NCI-H446 treated with DMSO at 0.1 percent for 48 hours (cell line): Measurements from ENCODE around the gene SRP54.
A peak's percentile ranks its signal among the peaks of the same experiment; 100 is the strongest.
"Not testable (repeated sequence)": the region's sequence is repeated elsewhere in the genome, so short reads cannot be mapped to it uniquely, and the experiment has no call there.

Source experiments
- DNase-seq: peaks from one replicate; lab custom pipeline; 2025; lab: John Stamatoyannopoulos, UW

The SRP54 gene

DNA sequence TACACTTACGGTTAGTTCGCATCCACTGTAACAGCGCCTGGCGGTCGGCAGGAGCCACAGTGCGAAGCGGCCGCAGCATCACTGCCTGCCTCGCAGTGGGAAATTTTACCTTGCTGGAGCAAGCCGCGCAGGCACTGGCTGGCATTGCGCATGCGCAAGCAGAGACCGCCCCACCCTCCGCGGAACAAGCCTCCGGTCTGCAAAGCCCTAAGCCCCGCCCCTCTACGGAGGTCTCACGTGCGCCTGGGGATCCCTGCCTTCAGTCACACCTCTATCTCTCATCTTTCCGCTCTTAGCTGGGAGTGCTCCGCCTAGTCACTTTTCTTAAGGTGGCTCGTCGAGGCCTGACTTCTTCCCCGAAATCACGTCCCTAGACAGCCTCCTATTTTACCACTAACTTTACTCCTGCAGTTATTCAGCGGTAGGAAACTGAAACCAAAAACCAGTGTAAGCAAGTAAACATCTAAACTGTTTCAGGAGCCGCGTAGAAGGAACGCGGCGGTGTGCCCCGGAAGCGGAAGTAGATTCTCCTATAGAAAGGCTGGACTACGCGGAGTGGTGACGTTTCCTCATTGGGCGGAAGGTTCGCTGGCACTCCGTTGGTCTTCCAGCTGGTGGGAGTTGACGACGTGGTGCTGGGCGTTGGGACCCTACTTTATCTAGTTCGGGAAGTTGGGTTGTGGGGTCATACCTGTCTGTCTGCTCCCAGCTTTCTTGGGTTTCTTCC, at the start of gene SRP54:
Gene SRP54 (plus strand): TSS at position 572 of the 727 bp plus-strand sequence. CDS start 13,718 bp downstream, outside the sequence.
- peak; percentile 97 for DNase-seq

DNA sequence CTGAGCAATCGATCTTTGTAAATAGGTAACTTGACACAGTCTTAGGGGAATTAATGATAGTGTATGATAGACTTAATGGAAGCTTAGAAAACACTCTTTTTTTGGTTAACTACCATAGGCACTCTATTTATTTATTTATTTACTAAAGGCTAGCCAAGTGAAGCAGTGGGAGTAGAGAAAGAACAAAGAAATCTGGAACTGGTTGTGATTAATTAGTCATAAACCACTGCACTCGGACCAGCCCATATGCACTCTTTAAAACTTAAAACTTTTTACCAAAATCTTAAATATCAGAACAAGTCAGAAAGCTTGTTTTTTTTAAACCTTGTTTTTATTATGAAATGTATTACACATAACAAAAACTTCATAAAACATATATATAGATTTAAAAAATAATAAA, 49.5 kb upstream of the SRP54 start:
- DNase-seq: no peak

DNA sequence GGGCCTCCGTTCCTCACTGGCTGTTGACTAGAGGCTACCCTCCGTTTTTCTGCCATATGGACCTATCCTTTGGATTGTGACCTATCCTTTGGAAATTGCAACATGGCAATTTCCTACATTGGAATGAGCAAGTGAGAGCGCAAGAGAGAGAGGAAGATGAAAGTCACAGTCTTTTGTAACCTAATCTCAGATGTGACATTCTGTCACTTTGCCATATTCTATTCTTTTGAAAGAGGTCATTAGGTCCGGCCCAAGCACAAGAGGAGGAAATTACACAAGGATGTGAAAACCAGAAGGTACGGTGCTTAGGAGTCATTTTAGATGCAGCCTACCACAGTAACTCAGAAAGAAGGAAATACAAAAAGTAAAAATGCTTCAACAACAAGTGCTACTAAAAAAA, 47.3 kb upstream of the SRP54 start:
- DNase-seq: no peak

DNA sequence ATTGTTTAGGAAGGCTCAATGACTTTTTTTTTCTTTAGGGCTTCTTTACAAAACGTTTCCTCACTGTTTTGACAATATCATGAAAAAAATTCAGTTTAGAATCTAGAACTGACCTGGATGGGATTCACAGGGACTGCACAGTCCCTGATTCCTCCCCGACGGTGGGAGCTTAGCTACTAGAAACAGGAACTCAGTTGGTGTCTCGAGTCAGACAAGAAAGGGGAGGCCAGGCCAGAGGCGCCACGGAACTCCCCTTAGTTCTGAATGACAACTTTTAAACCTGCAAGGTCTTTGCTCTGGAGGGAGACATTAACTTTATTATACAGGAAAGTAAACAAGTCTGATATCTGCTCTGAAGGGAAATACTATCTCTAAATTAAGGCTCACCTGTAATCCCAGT, 45.4 kb upstream of the SRP54 start:
- no peak for DNase-seq

DNA sequence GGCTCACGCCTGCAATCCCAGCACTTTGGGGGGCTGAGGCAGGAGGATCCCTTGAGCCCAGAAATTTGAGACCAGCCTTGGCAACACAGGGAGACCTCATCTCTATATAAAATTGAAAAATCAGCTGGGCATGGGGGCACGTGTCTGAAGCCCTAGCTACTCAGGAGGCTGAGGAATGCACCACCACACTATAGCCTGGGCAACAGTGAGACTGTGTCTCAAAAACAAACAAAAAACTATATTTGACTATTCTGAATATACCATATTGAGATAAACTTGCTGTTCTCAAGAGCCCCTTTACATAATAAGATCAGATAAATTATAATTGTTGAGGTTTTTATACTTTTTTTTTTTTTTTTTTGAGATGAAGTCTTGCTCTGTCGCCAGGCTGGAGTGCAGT, 44.9 kb upstream of the SRP54 start:
- no peak for DNase-seq

DNA sequence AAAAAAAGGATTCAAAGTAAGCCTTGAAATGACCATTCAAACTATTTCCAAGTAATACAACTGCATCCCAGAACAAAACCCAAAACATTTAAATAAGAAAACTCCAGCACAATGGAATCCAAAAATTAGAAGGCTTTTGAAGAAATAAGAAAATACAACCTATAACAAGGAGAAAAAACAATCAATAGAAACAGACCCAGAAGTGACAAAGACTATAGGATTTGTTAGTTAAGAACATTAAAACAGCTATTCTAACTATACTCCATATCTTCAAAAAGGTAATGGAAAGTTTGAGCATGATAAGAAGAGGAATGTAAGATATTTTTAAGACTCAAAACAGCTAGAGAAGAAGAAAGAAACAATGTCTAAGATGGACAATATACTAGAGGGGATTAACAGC, 39.3 kb upstream of the SRP54 start:
- DNase-seq: no peak

DNA sequence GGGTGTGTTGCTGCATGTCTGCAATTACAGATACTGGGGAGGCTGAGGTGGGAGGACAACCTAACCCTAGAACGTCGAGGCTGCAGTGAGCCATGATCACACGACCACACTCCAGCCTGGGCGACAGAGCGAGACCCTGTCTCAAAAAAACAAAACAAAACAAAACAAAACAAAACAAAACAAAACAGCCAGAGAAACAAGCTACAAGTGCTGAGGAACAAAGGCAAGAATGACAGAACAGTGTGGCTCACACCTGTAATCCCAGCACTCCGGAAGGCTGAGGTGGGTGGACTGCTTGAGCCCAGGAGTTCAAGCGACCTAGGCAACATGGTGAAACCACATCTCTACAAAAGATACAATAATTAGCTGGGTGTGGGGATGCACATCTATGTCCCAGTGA, 38.0 kb upstream of the SRP54 start:
- no peak for DNase-seq

DNA sequence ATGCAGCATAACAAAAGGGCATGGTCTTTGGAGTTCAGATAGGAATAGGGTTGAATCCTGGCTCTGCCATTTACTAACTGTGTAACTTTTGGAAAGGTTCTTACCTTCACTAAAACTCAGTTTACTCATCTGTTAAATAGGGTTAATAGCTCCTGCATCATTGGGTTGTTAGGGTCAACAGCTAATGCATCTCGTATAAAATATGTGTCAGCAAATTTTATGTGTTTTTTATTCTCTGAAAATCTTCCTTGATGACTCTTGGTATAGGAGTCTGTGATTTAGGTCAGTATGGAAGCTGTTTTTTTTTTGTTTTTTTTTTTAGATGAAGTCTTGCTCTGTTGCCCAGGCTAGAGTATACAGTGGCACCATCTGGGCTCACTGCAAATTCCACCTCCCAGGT, 36.1 kb upstream of the SRP54 start:
- DNase-seq: no peak

DNA sequence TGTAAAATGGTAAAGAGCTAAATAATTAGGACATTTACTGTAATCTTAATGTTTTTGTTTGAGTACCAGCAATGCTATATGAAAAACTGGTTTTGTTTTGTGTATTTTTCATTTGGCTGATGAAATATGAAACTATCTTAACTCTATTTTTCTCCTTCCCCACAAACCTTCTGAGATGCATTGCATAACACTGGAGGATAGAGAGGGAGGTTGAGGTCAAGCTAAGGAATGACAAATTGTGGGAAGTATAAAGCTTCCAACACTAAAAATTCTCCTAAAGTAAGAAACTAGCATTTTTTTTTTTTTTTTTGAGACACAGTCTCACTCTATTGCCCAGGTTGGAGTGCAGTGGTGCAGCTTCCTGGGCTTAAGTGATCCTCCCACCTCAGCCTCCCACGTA, 31.5 kb upstream of the SRP54 start:
- no peak for DNase-seq

DNA sequence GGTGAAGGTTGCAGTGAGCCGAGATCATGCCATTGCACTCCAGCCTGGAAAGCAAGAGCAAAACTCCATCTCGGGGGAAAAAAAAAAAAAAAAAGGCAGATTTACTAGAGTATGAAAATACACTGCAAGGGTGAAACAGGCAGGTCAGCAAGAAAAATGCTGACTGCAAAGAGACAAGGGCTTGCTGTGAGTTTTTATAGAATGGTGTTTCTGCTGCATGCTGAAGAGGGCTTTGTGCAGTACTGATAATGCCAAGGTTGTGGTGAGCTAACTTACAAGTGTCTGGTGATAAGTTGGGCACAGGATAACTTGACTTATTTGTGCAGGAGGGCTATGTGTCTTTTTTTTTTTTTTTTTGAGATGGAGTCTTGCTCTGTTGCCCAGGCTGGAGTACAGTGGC, 25.9 kb upstream of the SRP54 start:
- DNase-seq: no peak

DNA sequence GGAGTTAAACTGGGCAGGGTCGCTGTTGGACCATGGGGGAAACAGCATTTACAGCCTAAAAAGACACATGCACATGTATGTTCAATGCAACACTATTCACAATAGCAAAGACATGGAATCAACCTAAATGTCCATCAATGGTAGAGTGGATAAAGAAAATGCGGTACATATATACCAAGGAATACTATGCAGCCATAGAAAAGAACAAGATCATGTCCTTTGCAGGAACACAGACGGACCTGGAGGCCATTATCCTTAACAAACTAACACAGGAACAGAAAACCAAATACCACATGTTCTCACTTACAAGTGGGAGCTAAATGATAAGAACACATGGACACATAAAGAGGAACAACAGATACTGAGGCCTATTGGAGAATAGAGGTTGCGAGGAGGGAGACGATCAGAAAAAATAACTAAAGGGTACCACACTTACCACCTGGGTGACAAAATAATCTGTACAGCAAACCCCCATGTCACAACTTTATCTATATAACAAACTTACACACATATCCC, 25.0 kb upstream of the SRP54 start:
- DNase-seq: no peak

DNA sequence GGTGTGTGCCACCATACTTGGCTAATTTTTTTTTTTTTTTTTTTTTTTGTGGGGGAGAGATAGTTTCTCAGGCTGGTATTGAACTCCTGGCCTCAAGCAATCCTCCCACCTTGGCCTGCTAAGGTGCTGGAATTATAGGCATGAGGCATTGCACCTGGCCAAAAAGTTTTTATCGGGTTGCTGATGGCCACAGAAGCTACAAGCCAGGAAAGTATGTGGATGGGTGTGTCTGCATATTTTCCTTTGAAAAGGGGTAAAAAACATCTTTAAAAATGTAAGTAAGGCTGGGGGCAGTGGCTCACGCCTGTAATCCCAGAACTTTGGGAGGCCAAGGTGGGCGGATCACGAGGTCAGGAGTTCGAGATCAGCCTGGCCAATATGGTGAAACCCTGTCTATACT, 20.7 kb upstream of the SRP54 start:
- not testable (repeated sequence) for DNase-seq

DNA sequence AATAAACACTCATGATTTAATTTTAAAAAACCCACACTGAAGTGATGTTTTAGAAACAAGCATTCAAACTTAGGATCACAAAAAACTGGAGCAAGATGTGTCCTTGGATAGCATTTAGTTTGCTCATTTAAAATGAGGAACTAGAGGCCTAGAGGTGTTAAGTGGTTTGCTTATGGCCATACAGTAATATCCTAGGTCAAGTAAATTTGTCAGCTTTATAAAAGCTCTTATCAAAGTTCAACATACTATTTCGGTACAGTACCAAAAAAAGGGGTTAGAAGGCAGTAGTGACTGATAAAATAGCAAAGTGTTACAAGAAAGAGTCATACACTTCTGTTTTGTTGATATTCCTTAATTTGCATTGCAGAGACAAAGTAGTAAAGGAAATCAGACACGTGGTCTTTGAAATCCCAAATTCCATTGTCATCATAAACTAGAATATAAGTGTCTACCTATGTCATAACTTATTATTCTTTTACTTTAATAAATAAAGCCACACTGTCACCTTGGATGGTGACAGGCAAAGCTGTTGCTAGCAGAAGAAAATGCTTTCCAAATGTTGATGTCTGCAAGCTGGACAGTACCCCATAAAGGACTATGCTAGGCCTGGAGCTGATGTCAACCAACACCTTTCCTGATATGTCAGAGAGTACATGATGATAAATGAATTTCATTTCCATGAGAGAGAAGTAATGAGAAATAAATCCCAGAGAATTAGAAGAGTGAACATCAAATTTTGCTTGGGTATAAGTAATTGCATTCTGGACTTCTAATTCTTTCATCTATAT, 17.6 kb upstream of the SRP54 start:
- no peak for DNase-seq

DNA sequence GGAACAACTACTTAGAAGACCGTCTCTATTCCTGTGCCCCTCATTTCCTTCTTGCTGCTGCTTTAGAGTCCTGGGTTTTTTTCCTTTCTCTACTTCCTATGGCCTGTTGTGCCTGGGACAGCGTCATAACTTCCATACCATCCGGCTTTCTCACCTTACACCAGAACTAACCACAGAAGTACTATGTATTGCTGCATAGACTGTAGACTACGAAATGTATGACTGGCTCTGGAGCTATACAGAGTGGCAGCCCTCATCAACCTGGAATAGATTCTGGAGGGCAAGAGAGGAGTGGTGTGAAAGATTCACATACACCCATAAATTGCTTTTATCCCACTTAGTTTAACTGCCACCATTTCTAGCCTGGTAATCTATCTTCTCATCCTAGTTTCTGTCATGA, 16.9 kb upstream of the SRP54 start:
- DNase-seq: no peak

DNA sequence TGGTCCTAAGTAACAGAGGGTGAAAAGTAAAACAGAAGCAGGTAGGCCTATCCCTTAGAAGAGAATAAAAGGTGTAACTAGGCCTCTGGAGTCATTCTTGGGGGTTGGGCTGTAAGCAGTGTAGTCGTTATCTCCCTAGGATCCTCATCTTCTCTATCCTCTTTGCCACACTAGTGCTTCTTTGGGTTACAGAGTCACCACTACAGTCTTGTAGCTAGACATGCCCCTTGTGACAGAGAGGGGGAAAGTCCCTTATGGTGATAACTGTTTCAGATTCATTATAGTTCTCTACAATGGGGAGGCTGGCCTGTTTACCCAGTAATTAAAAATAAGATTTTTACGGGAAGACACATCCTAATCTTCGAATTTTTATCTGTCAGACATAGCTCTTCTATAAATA, 16.4 kb upstream of the SRP54 start:
- DNase-seq: no peak

DNA sequence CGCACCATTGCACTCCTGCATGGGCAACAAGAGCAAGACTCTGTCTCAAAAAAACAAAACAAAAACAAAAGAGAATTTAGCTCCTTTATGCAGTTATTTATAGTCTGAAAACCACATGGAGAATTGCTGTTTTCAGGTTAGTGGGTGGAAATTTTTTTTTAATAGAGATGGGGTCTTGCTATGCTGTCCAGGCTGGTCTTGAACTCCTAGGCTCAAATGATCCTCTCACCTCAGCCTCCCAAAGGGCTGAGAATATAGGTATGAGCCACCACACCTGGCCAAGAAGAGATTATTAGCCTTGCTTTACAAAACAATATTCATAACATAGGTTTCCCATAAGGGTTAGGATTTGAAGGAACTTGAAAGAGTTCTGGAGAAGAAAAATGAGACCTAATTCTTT, 12.1 kb upstream of the SRP54 start:
- no peak for DNase-seq

DNA sequence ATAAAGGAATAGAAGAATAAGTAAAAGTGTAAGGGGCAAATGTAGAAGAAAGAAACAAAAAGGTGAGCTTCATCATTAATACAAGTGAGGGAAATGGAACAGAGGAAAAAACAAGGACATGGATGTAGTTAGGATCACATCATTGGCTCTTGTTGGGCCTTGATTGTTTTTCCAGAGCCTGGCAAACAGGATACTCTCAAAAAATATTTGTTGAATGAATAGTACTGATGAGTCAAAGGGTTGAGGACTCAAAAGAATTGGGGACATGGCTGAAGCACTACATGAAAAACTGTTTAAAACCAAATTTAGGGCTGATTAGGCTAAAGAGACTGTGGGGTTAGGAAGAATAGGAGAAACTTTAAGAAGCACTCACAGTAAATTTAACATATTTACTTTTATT, 11.4 kb upstream of the SRP54 start:
- no peak for DNase-seq

DNA sequence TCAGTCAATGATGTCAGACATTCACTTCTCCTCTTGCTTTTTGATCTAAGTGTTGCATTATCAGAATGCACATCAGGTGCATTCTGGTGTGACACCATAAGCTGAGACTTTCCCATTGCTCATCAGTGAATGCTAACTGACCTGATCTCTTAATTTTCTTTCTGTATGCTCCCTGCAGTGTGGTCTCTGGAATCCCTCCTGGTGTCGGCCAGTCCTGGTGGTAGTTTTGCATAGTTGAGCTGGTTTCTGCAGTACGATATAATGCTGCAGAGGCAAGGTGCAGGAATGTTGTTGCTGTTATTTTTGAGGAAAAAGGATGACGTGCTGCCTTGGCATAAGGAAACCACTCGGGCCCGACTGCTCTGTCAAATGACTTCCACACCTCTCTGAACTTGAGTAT, 11.0 kb upstream of the SRP54 start:
- no peak for DNase-seq

DNA sequence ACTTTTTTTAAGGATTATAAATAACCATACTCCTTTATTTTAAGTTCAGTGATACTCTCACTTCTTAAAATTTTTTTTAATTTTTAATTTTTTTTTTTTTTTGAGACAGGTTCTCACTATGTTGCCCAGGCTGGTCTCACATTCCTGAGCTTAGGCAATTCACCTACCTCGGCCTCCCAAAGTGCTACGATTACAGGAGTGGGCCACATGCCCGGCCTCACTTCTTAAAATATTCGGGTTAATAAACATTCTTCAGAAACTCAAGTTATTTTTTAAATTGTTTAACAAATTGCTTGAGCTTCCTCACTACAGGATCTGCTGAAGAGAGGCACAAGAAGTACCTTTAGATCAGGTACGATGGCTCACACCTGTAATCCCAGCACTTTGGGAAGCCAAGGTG, 4.3 kb upstream of the SRP54 start:
- no peak for DNase-seq

DNA sequence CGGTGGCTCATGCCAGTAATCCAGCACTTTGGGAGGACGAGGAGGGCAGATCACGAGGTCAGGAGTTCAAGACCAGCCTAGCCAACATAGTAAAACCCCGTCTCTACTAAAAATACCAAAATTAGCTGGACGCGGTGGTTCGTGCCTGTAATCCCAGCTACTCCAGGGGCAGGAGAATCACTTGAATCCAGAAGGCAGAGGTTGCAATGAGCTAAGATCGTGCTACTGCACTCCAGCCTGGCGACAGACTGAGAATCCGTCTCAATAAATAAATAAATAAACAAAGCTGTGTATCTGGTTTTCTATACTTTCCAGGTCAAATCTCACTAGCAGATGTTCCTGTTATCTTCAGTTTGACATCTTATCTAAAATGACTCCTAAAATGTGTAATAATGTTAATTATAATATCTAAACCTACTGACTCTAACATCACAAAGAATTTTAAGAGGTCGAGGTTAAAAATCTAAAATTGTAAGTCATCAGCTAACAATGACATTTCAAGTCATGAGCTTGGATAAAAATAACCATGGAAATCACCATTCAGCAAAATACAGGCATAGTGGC, 2.4 kb upstream of the SRP54 start:
- DNase-seq: no peak

DNA sequence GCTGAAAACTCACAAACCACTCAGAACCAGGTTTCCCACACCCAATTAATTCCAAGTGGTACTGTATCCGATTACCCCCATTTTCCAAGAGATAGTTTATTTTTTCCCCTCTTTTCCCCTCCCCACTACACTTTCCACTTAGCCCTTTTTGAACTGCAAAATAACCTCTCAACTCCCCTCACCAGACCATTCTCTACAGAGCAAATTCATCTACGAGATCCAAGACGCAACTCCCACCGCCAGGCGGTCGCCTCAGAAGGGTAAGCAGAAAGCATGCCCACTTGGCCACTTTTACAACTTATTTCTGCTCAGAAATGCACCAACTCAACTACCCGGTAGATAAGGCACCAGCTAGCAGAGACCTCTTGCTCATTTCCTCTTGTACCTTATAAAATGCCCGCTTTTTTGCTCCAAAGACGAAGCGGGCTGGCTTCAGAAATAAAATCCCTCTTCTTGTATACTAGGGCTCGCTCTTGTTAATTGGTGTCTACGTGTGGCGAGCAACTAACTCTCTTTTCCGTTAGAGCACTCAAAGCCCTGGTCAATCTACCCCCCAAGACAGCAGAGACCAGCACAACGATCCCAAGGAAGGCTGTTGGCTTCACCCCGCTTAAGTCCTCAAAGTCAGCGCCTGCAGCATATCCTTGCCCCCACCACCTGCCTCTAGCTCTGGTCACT, 910 bp upstream of the SRP54 start:
- peak; percentile 56 for DNase-seq

DNA sequence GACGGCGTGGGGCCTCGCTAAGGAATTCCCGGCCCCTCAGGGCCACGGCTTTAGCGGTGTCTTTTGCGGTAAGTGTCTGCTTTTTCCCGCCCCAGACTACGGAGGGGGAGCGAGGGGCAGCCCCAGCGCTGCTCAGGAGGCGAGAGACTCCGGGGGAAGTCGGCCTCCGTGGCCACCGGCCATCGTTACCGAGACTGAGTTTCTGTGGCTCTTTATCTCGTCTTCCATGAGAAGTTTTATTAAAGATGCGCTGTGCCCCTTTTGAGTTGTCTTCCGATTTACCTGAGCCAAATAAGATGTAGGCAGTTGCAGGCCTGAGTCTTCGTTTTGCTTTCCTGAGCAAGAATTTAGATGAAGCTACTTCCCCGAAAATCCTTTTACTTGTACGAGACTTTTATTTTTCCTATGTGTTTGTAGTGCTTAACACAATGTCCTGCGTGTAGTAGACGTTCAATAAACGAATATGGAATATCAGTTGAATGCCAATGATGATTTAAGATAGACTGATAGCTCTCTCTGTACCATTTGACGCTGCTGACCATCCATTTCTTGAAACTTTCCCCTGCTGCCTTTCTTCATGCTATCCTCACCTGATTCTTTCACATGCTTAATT, 462 bp downstream of the SRP54 start:
- DNase-seq: no peak
